Endothelial cell (in vitro differentiated cells): Measurements from ENCODE around the gene ZHX3. TPM values are rescaled to one million over a fixed set of nuclear protein-coding genes. Genes with fewer than 3 reads are reported as not detected.

Experiments
- DNase-seq: peaks from one replicate; pipeline ENCODE4 v3.0.0; 2021; ENCODE audit warnings: low spot score
- H3K27ac Mint-ChIP-seq: one replicate; pipeline ENCODE4 v1.8.0; 2021; ENCODE audit warnings: mixed read lengths, inconsistent platforms; ENCODE audit not compliant: unreplicated experiment
- H3K27me3 Mint-ChIP-seq: one replicate; pipeline ENCODE4 v1.8.0; 2021; ENCODE audit warnings: mild to moderate bottlenecking, moderate library complexity, mixed read lengths, inconsistent platforms; ENCODE audit not compliant: unreplicated experiment
- H3K36me3 Mint-ChIP-seq: one replicate; pipeline ENCODE4 v1.8.0; 2021; ENCODE audit warnings: mild to moderate bottlenecking, low read depth, mixed read lengths, inconsistent platforms; ENCODE audit not compliant: unreplicated experiment
- H3K4me1 Mint-ChIP-seq: one replicate; pipeline ENCODE4 v1.8.0; 2021; ENCODE audit warnings: mild to moderate bottlenecking, mixed read lengths, inconsistent platforms; ENCODE audit not compliant: unreplicated experiment
- H3K4me3 Mint-ChIP-seq: one replicate; pipeline ENCODE4 v1.8.0; 2021; ENCODE audit warnings: mild to moderate bottlenecking, mixed read lengths, inconsistent platforms; ENCODE audit not compliant: unreplicated experiment
- H3K9me3 Mint-ChIP-seq: one replicate; pipeline ENCODE4 v1.8.0; 2021; ENCODE audit warnings: mixed read lengths, inconsistent platforms; ENCODE audit not compliant: unreplicated experiment
- total RNA-seq: library from RNA; stranded (reverse); fragmentation: NEBNext Ultra II Directional; extraction: Animal tissue kit (Norgen Biotek cat#: 25700); gene quantifications from one replicate; pipeline ENCODE4 v1.2.1, GENCODE V29; 2021; ENCODE audit not compliant: unreplicated experiment
- TF ChIP-seq, protein P1 (sequence below): fragments of 200-600 bp; sonication (generic); IDR thresholded peaks from one replicate; pipeline ENCODE4 v1.5.0; 2021; ENCODE audit warnings: antibody characterized with exemption; ENCODE audit not compliant: unreplicated experiment

Gene ZHX3
- total RNA-seq, 1 donor from 2014 or later = 20.9 TPM

DNA sequence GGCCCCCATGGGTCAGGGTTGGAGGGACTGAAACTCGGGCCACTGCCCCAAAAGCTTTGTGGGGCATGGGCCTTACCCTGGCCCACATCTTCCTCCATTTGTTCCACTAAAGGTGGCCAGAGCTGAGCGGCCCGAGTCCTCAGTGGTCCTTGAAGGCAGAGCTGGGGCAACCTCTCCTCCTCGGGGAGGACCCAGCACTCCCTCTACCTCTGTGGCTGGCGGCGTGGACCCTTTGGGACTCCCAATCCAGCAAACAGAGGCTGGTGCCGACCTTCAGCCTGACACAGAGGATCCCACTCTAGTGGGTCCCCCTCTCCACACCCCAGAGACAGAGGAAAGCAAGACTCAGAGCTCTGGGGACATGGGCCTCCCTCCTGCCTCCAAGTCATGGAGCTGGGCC is 32.4 kb upstream of the ZHX3 start:
- H3K27ac Mint-ChIP-seq = no peak overlapping the region
- no peaks in the 10 kb centered on the region for H3K4me1 Mint-ChIP-seq
- TF ChIP-seq, protein P1, sequence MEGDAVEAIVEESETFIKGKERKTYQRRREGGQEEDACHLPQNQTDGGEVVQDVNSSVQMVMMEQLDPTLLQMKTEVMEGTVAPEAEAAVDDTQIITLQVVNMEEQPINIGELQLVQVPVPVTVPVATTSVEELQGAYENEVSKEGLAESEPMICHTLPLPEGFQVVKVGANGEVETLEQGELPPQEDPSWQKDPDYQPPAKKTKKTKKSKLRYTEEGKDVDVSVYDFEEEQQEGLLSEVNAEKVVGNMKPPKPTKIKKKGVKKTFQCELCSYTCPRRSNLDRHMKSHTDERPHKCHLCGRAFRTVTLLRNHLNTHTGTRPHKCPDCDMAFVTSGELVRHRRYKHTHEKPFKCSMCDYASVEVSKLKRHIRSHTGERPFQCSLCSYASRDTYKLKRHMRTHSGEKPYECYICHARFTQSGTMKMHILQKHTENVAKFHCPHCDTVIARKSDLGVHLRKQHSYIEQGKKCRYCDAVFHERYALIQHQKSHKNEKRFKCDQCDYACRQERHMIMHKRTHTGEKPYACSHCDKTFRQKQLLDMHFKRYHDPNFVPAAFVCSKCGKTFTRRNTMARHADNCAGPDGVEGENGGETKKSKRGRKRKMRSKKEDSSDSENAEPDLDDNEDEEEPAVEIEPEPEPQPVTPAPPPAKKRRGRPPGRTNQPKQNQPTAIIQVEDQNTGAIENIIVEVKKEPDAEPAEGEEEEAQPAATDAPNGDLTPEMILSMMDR = no peak
- peaks cover 13% of the 10 kb centered on the region for H3K36me3 Mint-ChIP-seq
- H3K9me3 Mint-ChIP-seq = no peaks in the 10 kb centered on the region
- no peak overlapping the region for H3K4me3 Mint-ChIP-seq
- no peak for DNase-seq
- peaks cover 12% of the 10 kb centered on the region for H3K27me3 Mint-ChIP-seq

DNA sequence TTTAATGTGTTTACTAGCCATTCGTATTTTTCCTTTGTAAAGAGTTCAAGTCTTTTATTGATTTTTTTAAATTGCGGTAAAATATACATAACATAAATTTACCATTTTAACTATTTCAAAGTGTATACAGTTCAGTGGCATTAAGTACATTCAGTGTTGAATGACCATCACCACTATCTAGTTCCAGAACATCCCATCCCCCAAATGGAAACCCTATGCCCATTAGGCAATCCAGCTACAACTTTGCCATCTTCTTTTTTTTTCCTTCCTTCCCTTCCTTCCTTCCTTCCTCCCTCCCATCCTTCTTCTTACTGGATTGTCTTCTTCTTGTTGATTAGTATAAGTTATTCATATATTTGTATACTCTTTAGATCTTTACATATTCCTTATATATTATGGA is 31.7 kb upstream of the ZHX3 start:
- no peaks in the 10 kb centered on the region for H3K4me1 Mint-ChIP-seq
- peaks cover 13% of the 10 kb centered on the region for H3K36me3 Mint-ChIP-seq
- TF ChIP-seq, protein P1 = no peak
- H3K27ac Mint-ChIP-seq = no peak overlapping the region
- DNase-seq = no peak
- peaks cover 11% of the 10 kb centered on the region for H3K27me3 Mint-ChIP-seq
- no peak overlapping the region for H3K4me3 Mint-ChIP-seq
- no peaks in the 10 kb centered on the region for H3K9me3 Mint-ChIP-seq

DNA sequence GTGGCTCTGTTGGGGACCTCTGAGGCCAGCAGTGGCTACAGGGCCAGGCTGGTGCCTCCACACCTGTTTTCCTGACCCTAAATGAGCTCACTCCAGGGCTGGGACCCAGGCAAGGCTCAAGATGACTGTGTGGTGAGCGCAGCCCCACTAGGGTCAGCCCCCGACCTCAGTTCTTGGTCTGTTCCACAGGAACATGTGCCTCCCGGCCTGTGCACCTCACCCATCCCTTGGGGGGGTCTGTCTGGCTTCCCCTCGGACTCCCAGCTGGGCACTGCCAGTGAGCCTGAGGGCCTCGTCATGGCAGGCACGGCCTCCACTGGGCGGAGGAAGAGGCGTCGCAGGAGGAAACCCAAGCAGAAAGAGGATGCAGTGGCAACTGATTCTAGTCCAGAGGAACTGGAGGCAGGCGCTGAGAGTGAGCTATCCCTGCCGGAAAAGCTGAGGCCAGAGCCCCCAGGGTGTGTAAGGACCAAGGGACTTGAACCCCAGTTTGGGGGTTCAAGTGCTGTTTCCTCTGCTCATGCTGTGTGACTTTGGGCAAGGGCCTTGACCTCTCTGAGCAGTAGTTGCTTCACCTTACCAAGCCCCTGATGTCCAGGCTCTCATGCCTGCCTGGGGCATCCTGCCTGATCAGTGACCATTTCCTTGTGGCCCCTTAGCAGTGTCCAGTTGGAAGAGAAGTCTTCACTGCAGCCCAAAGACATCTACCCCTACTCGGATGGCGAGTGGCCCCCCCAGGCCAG is 31.1 kb upstream of the ZHX3 start:
- Mint-ChIP-seq H3K27ac (no peak overlapping the region), H3K4me1 (no peaks in the 10 kb centered on the region), H3K9me3 (no peaks in the 10 kb centered on the region), H3K36me3 (peaks cover 13% of the 10 kb centered on the region), H3K27me3 (peaks cover 10% of the 10 kb centered on the region), H3K4me3 (no peak overlapping the region)
- TF ChIP-seq, protein P1 = no peak
- no peak for DNase-seq

DNA sequence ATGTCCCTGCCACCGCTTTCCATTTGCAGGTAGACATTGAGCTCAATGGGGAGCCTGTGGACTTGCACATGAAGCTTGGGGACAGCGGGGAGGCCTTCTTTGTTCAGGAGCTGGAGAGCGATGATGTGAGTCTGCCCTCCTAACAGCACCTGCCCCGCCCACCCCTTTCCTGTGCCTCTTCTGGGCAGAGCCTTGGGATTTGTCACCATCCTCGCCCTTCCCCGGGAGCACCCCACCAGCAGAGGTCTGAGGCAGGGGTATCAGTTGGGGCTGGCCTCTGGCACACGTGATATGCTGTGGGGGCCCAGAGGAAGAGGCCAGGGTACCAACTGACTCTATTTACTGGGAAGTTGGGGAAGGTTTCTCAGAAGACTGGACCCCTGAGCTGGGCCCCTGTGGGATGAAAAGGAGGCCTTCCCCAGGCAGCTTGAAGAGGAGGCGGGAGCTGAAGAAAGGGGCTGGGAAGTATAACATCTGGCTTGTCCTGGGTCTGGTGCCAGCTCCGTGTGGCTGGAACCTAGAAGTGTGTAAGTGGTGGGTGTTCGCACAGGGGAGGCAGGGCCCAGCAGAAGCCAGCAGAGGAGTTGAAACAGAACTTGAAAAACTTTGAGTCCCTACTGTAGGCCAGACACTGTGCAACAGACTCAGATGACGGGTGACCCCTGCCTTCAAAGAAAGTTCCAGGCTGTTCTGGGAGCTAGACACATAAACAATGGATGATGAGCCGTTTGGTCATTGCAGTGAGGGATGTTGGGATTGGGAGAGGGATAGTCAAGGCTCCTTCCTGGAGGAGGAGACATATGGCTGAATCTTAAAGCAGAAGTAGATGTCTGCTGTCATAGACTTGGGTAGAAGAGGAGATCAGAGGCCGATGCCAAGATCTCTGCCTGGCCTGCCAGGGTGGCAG is 30.2 kb upstream of the ZHX3 start:
- Mint-ChIP-seq H3K27ac (no peak overlapping the region), H3K4me1 (no peaks in the 10 kb centered on the region), H3K4me3 (no peak overlapping the region), H3K36me3 (peaks cover 8% of the 10 kb centered on the region), H3K27me3 (peaks cover 9% of the 10 kb centered on the region), H3K9me3 (no peaks in the 10 kb centered on the region)
- TF ChIP-seq, protein P1 = no peak
- no peak for DNase-seq

DNA sequence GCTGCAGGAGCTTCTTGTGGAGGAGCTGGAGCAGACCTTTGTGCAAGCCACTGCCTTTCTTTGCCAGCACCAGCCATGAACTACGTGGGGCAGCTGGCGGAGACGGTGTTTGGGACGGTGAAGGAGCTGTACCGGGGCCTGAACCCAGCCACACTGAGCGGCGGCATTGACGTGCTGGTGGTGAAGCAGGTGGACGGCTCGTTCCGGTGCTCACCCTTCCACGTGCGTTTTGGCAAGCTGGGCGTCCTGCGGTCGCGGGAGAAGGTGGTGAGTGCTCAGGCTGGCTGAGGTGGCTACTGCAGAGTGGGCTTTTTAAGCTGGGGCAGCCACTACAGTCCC is 28.2 kb upstream of the ZHX3 start:
- H3K27me3 Mint-ChIP-seq = peaks cover 5% of the 10 kb centered on the region
- DNase-seq = no peak
- no peak overlapping the region for H3K4me3 Mint-ChIP-seq
- TF ChIP-seq, protein P1 = no peak
- H3K9me3 Mint-ChIP-seq = no peaks in the 10 kb centered on the region
- H3K4me1 Mint-ChIP-seq = peaks cover 3% of the 10 kb centered on the region
- H3K27ac Mint-ChIP-seq = no peak overlapping the region
- H3K36me3 Mint-ChIP-seq = peaks cover 8% of the 10 kb centered on the region
